Neural progenitor cell (in vitro differentiated cells): ENCODE measurements around the gene LDLRAD4. TPM values are rescaled to one million over a fixed set of nuclear protein-coding genes. Genes with fewer than 3 reads are reported as not detected.

ENCODE experiments used
- DNase-seq: peaks from one replicate; pipeline ENCODE4 v3.0.0-alpha.2; 2016; ENCODE audit warnings: low spot score
- H2AFZ ChIP-seq: fragments of 200-600 bp; sonication (generic); replicated peaks from 2 replicates; pipeline ENCODE4 v1.6.1; 2016; ENCODE audit warnings: antibody characterized with exemption
- H3F3A ChIP-seq: fragments of 200-600 bp; sonication (generic); 2 replicates; pipeline ENCODE4 v1.6.1; 2016; ENCODE audit warnings: antibody characterized with exemption, low read depth
- H3K27ac ChIP-seq: fragments of 200-600 bp; sonication (generic); 2 replicates; pipeline ENCODE4 v1.5.1; 2016; ENCODE audit warnings: mild to moderate bottlenecking
- H3K27me3 ChIP-seq: fragments of 200-600 bp; sonication (generic); 2 replicates; pipeline ENCODE4 v1.6.1; 2016; ENCODE audit warnings: mild to moderate bottlenecking, moderate library complexity
- H3K36me3 ChIP-seq: fragments of 200-600 bp; sonication (generic); 2 replicates; pipeline ENCODE4 v1.5.1; 2016
- H3K4me1 ChIP-seq: fragments of 200-600 bp; sonication (generic); 2 replicates; pipeline ENCODE4 v1.6.1; 2016; ENCODE audit warnings: mixed run types
- H3K4me2 ChIP-seq: fragments of 200-600 bp; sonication (generic); 2 replicates; pipeline ENCODE4 v1.6.1; 2016
- H3K4me3 ChIP-seq: fragments of 200-600 bp; sonication (generic); 2 replicates; pipeline ENCODE4 v1.5.1; 2016
- H3K79me2 ChIP-seq: fragments of 200-600 bp; sonication (generic); 2 replicates; pipeline ENCODE4 v1.6.1; 2016; ENCODE audit warnings: low read depth
- H3K9ac ChIP-seq: fragments of 200-600 bp; sonication (generic); 2 replicates; pipeline ENCODE4 v1.6.1; 2016
- H3K9me3 ChIP-seq: fragments of 200-600 bp; sonication (generic); 2 replicates; pipeline ENCODE4 v1.5.1; 2016; ENCODE audit warnings: low read depth
- H4K20me1 ChIP-seq: fragments of 200-600 bp; sonication (generic); 2 replicates; pipeline ENCODE4 v1.6.1; 2016; ENCODE audit warnings: low read depth
- H3K27ac Mint-ChIP-seq: 3 replicates; pipeline ENCODE4 v1.8.0; 2021; ENCODE audit warnings: mixed read lengths
- H3K27me3 Mint-ChIP-seq: 2 replicates; pipeline ENCODE4 v1.8.0; 2022; ENCODE audit warnings: low read depth, mild to moderate bottlenecking, inconsistent platforms, moderate library complexity, mixed read lengths; ENCODE audit not compliant: insufficient read depth
- H3K36me3 Mint-ChIP-seq: 3 replicates; pipeline ENCODE4 v1.8.0; 2021; ENCODE audit warnings: mixed read lengths
- H3K4me1 Mint-ChIP-seq: 3 replicates; pipeline ENCODE4 v1.8.0; 2021; ENCODE audit warnings: mixed read lengths
- H3K4me3 Mint-ChIP-seq: 3 replicates; pipeline ENCODE4 v1.8.0; 2021; ENCODE audit warnings: mild to moderate bottlenecking, moderate library complexity, mixed read lengths
- H3K9me3 Mint-ChIP-seq: 3 replicates; pipeline ENCODE4 v1.8.0; 2020; ENCODE audit warnings: mixed read lengths
- EZH2 ChIP-seq: fragments of 200-600 bp; sonication (generic); IDR thresholded peaks from 2 replicates; pipeline ENCODE4 v1.6.1; 2017; ENCODE audit warnings: antibody characterized with exemption, mild to moderate bottlenecking, moderate library complexity
- EZH2phosphoT487 ChIP-seq: fragments of 200-600 bp; sonication (generic); IDR thresholded peaks from 2 replicates; pipeline ENCODE4 v1.6.1; 2017; ENCODE audit warnings: antibody characterized with exemption
- total RNA-seq: library from RNA; depleted of rRNA; stranded (reverse); fragments of >200 nt; gene quantifications from 2 replicates; pipeline ENCODE4 v1.2.3, GENCODE V29; 2015; ENCODE audit warnings: low replicate concordance
- TF ChIP-seq, protein P1 (sequence below): fragments of 200-600 bp; sonication (generic); IDR thresholded peaks from 2 replicates; pipeline ENCODE4 v1.5.1; 2017; ENCODE audit warnings: antibody characterized with exemption, mild to moderate bottlenecking

The LDLRAD4 gene
- total RNA-seq, 1 donor from 2014 or later, result 0.65 TPM

DNA sequence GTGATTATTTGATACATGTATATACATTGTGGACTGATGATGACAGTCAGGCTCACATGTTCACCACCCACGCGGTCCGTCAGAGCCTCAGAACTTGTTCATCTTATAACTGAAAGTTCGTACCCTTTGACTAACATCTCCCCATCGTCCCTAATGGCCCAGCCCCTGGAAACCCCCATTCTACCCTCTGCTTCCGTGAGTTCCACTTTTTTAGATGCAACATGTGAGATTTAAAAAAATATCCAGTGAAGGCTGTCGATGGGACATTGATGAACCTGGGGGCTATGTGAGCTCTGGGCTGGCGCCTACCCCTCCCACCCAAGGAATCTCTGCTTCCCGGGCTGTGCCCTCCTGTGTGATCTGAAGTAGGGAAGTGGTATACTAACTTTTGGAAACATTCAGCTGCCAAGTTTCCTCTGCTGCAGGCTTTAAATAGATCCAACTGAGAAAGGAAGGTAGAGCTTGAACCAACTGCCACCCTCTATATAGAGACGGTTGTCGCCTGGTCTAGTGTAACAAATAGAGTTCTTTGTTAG lies 344.0 kb downstream of the LDLRAD4 start:
- Histone ChIP-seq H3K27me3 (no peaks in the 10 kb centered on the region), H3K4me1 (no peaks in the 10 kb centered on the region), H3K9me3 (no peaks in the 10 kb centered on the region), H3K9ac (no peak overlapping the region), H3K79me2 (no peaks in the 10 kb centered on the region), H3K4me2 (no peak overlapping the region), H2AFZ (no peak overlapping the region), H3K36me3 (no peaks in the 10 kb centered on the region), H4K20me1 (no peaks in the 10 kb centered on the region), H3K4me3 (no peak overlapping the region), H3F3A (no peaks in the 10 kb centered on the region), H3K27ac (no peak overlapping the region)
- Mint-ChIP-seq H3K9me3 (no peaks in the 10 kb centered on the region), H3K36me3 (no peaks in the 10 kb centered on the region), H3K27me3 (peaks cover 2% of the 10 kb centered on the region), H3K4me1 (peaks cover 16% of the 10 kb centered on the region), H3K4me3 (no peak overlapping the region), H3K27ac (no peak overlapping the region)
- TF ChIP-seq, protein P1, sequence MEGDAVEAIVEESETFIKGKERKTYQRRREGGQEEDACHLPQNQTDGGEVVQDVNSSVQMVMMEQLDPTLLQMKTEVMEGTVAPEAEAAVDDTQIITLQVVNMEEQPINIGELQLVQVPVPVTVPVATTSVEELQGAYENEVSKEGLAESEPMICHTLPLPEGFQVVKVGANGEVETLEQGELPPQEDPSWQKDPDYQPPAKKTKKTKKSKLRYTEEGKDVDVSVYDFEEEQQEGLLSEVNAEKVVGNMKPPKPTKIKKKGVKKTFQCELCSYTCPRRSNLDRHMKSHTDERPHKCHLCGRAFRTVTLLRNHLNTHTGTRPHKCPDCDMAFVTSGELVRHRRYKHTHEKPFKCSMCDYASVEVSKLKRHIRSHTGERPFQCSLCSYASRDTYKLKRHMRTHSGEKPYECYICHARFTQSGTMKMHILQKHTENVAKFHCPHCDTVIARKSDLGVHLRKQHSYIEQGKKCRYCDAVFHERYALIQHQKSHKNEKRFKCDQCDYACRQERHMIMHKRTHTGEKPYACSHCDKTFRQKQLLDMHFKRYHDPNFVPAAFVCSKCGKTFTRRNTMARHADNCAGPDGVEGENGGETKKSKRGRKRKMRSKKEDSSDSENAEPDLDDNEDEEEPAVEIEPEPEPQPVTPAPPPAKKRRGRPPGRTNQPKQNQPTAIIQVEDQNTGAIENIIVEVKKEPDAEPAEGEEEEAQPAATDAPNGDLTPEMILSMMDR, result no peak
- no peak for TF ChIP-seq EZH2
- TF ChIP-seq EZH2phosphoT487, result no peak
- DNase-seq, result no peak

DNA sequence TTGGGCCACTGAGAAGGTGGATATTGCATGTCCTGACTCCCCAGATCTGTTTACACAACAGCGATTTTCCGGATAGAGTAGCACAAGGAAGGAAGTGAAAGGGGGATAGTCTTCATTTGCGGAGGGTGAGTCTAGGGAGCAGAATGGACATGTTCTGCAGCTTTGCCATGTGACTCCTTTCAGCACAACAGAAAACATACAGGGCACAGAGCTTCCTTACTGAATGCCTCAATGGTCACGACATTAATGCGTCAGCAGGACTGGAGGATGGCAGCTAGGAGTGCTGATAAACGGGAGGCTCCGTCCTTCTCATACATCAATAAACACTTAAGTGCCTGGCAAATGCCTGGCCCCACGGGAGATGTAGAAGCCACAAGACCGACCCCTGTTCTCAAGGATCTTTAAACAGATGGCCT lies 344.8 kb downstream of the LDLRAD4 start:
- Histone ChIP-seq H3K27me3 (no peaks in the 10 kb centered on the region), H2AFZ (no peak overlapping the region), H3K36me3 (no peaks in the 10 kb centered on the region), H3F3A (no peaks in the 10 kb centered on the region), H3K4me3 (no peak overlapping the region), H3K9me3 (no peaks in the 10 kb centered on the region), H4K20me1 (no peaks in the 10 kb centered on the region), H3K4me2 (no peak overlapping the region), H3K27ac (no peak overlapping the region), H3K4me1 (no peaks in the 10 kb centered on the region), H3K9ac (no peak overlapping the region), H3K79me2 (no peaks in the 10 kb centered on the region)
- TF ChIP-seq EZH2phosphoT487 (no peak), EZH2 (no peak)
- TF ChIP-seq, protein P1, result no peak
- Mint-ChIP-seq H3K27me3 (peaks cover 2% of the 10 kb centered on the region), H3K4me3 (no peak overlapping the region), H3K27ac (no peak overlapping the region), H3K4me1 (peaks cover 17% of the 10 kb centered on the region), H3K36me3 (no peaks in the 10 kb centered on the region), H3K9me3 (no peaks in the 10 kb centered on the region)
- DNase-seq, result no peak

GRCh38 chr18:13564579-13564978 lies 346.0 kb downstream of the LDLRAD4 start:
- Mint-ChIP-seq H3K4me3 (no peak overlapping the region), H3K36me3 (no peaks in the 10 kb centered on the region), H3K27me3 (peaks cover 2% of the 10 kb centered on the region), H3K4me1 (peaks cover 24% of the 10 kb centered on the region), H3K9me3 (no peaks in the 10 kb centered on the region), H3K27ac (no peak overlapping the region)
- Histone ChIP-seq H3K79me2 (no peaks in the 10 kb centered on the region), H3F3A (no peaks in the 10 kb centered on the region), H3K4me1 (no peaks in the 10 kb centered on the region), H4K20me1 (no peaks in the 10 kb centered on the region), H3K4me3 (no peak overlapping the region), H3K36me3 (no peaks in the 10 kb centered on the region), H3K9me3 (no peaks in the 10 kb centered on the region), H3K27me3 (no peaks in the 10 kb centered on the region), H2AFZ (no peak overlapping the region), H3K27ac (no peak overlapping the region), H3K4me2 (no peak overlapping the region), H3K9ac (no peak overlapping the region)
- TF ChIP-seq EZH2phosphoT487 (no peak), EZH2 (no peak)
- TF ChIP-seq, protein P1, result no peak
- DNase-seq, result no peak
